ENCODE data around the gene RELA. TPM values are rescaled to one million over a fixed set of nuclear protein-coding genes. Genes with fewer than 3 reads are reported as not detected.

RELA gene
- total RNA-seq, 1 donor from 2014 or later, result 68.2 TPM

DNA sequence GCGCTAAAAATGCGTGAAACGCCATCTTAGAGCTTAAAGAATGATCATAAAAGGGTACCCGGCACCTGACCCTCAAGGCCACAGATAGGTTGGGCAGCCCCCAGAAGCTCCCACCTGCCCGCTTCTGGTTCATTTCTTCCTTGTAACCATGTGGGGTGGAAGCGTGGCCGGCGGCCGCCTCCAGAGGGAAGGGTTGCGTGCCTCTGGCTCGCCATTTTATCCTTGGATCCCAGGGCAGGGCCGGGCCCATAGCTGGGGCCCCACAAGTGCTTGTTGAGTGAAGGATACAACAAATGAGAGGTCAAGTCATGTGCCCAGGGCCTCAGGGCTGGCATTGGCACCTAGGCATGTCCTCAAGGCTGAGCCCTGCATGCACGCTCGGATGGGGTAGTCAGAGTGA, 41.3 kb downstream of the RELA start:
- no peaks in the 10 kb centered on the region for H3K27me3 ChIP-seq
- H3K4me1 ChIP-seq, result peaks cover 9% of the 10 kb centered on the region
- H3K9me3 ChIP-seq, result no peaks in the 10 kb centered on the region
- DNase-seq (no peak), ATAC-seq (peak; percentile 33)
- intact Hi-C loops (cut with DNase I), result no loop called here
- no peak overlapping the region for H3K27ac ChIP-seq
- TF ChIP-seq, protein P1, sequence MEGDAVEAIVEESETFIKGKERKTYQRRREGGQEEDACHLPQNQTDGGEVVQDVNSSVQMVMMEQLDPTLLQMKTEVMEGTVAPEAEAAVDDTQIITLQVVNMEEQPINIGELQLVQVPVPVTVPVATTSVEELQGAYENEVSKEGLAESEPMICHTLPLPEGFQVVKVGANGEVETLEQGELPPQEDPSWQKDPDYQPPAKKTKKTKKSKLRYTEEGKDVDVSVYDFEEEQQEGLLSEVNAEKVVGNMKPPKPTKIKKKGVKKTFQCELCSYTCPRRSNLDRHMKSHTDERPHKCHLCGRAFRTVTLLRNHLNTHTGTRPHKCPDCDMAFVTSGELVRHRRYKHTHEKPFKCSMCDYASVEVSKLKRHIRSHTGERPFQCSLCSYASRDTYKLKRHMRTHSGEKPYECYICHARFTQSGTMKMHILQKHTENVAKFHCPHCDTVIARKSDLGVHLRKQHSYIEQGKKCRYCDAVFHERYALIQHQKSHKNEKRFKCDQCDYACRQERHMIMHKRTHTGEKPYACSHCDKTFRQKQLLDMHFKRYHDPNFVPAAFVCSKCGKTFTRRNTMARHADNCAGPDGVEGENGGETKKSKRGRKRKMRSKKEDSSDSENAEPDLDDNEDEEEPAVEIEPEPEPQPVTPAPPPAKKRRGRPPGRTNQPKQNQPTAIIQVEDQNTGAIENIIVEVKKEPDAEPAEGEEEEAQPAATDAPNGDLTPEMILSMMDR (IDR thresholded peaks at IDR 0.05), result no peak
- H3K4me3 ChIP-seq, result no peak overlapping the region
- peaks cover 75% of the 10 kb centered on the region for H3K36me3 ChIP-seq

DNA sequence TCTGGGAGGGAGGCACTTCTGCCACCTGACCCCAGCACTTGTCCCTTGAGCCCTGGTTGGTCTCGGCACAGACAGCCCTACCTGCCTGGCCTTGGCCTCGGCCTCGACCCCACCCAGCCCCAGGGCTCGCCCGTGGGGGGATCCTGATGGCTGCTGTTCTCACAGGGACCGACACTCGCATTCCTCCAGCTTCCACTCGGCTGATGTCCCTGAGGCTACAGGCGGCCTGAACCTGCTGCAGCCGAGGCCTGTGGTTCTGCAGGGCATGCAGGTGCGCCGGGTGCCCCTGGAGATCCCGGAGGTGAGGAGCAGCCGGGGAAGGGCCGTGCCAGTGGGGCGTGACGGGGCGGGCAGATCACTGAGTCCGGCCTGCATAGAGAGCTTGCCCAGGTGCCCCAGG, 42.0 kb downstream of the RELA start:
- H3K27me3 ChIP-seq, result no peaks in the 10 kb centered on the region
- no peaks in the 10 kb centered on the region for H3K9me3 ChIP-seq
- no peak overlapping the region for H3K27ac ChIP-seq
- intact Hi-C loops (cut with DNase I), result no loop called here
- peaks cover 69% of the 10 kb centered on the region for H3K36me3 ChIP-seq
- DNase-seq, result no peak
- TF ChIP-seq, protein P1 (IDR thresholded peaks at IDR 0.05), result no peak
- peaks cover 12% of the 10 kb centered on the region for H3K4me1 ChIP-seq
- H3K4me3 ChIP-seq, result no peak overlapping the region
- ATAC-seq, result peak; percentile 40

DNA sequence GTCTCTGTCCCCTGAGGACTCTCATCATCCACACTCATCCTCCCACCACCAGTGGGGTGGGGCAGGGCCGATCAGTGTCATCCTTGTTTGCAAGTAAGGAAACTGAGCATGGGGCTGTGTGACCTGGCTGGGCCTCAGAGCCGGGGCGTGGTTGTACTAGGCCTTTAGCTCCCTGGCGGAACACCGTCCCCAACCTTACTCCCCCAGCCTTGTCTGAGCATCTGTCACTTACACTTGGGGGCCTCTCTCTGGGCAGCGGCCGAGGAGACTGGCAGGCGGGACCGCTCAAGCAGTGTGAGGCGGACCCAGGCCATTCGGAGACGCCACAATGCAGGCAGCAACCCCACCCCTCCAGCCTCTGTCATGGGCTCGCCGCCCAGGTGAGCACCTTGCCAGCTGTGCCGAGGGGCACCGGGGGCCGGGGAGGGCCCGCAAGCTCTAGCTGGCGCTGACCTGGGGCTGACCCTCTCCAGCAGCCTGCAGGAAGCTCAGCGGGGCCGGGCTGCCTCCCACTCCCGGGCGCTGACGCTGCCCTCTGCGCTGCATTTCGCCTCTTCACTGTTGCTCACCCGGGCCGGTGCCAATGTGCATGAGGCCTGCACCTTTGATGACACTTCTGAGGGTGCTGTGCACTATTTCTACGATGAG, 43.3 kb downstream of the RELA start:
- TF ChIP-seq, protein P1 (IDR thresholded peaks at IDR 0.05), result no peak
- Histone ChIP-seq H3K4me3 (no peak overlapping the region), H3K27me3 (no peaks in the 10 kb centered on the region), H3K4me1 (peaks cover 12% of the 10 kb centered on the region), H3K36me3 (peaks cover 56% of the 10 kb centered on the region), H3K27ac (no peak overlapping the region), H3K9me3 (no peaks in the 10 kb centered on the region)
- intact Hi-C loops (cut with DNase I), result no loop called here
- ATAC-seq (no peak), DNase-seq (no peak)

DNA sequence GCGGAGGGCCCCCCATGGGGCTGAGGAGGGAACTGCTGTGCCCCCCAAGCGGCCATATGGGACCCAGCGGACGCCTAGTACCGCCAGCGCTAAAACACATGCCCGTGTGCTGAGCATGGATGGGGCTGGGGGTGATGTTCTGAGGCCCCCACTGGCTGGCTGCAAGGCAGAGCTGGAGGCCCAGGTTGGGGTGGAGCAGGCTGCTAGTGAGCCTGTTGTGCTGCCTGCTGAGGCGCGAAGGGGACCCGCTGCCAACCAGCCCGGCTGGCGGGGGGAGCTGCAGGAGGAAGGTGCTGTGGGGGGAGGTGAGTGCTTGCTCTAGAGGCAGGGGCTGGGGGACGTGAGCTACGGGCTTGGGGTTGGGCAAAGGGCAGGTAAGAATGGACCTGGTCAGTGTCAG, 44.0 kb downstream of the RELA start:
- no peak for DNase-seq

DNA sequence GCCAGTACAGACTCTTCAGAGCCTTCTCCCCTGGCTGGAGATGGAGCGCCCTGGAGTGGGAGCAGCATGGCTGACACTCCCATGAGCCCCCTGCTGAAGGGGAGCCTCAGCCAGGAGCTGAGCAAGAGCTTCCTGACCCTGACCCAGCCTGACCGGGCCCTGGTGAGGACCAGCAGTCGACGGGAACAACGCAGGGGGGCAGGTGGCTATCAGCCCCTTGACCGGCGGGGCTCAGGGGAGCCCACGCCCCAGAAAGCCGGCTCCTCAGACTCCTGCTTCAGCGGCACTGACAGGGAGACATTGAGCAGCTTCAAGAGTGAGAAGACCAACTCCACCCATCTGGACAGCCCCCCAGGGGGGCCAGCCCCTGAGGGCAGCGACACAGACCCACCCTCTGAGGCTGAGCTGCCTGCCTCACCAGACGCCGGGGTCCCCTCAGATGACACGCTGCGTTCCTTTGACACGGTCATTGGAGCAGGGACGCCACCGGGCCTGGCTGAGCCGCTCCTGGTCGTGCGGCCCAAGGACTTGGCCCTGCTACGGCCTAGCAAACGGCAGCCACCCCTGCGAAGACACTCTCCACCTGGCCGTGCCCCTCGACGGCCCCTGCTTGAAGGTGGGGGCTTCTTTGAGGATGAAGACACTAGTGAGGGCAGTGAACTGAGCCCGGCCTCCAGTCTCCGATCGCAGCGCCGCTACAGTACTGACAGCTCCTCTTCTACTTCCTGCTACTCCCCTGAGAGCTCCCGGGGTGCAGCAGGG, 44.5 kb downstream of the RELA start:
- Histone ChIP-seq H3K36me3 (peaks cover 44% of the 10 kb centered on the region), H3K4me3 (no peak overlapping the region), H3K27ac (no peak overlapping the region), H3K4me1 (peaks cover 14% of the 10 kb centered on the region), H3K27me3 (no peaks in the 10 kb centered on the region), H3K9me3 (no peaks in the 10 kb centered on the region)
- TF ChIP-seq, protein P1 (IDR thresholded peaks at IDR 0.05), result no peak
- intact Hi-C loops (cut with DNase I), result no loop called here
- ATAC-seq (no peak), DNase-seq (no peak)

More for the DNA sequence above, 44.0 kb downstream of the RELA start:
- Histone ChIP-seq H3K27ac (no peak overlapping the region), H3K4me1 (peaks cover 12% of the 10 kb centered on the region), H3K4me3 (no peak overlapping the region), H3K27me3 (no peaks in the 10 kb centered on the region), H3K9me3 (no peaks in the 10 kb centered on the region), H3K36me3 (peaks cover 50% of the 10 kb centered on the region)
- TF ChIP-seq, protein P1 (IDR thresholded peaks at IDR 0.05), result no peak
- no peak for ATAC-seq
- intact Hi-C loops (cut with DNase I), result no loop called here

Data from upper lobe of right lung (tissue), 1 donor.